DND-41 (cell line): ENCODE results near the gene SETBP1.

Experiments used
- EZH2 ChIP-seq: IDR thresholded peaks from 3 replicates; pipeline ENCODE4 v1.6.1; 2012; ENCODE audit warnings: borderline replicate concordance, low read depth, mild to moderate bottlenecking, moderate library complexity, low read length, inconsistent platforms; ENCODE audit not compliant: severe bottlenecking
- TF ChIP-seq, protein P1 (sequence below): IDR thresholded peaks from 2 replicates; pipeline ENCODE4 v1.5.1; 2012; ENCODE audit warnings: borderline replicate concordance, low read length, moderate library complexity, mild to moderate bottlenecking; ENCODE audit not compliant: poor library complexity, severe bottlenecking; ENCODE audit errors: extremely low read depth

DNA sequence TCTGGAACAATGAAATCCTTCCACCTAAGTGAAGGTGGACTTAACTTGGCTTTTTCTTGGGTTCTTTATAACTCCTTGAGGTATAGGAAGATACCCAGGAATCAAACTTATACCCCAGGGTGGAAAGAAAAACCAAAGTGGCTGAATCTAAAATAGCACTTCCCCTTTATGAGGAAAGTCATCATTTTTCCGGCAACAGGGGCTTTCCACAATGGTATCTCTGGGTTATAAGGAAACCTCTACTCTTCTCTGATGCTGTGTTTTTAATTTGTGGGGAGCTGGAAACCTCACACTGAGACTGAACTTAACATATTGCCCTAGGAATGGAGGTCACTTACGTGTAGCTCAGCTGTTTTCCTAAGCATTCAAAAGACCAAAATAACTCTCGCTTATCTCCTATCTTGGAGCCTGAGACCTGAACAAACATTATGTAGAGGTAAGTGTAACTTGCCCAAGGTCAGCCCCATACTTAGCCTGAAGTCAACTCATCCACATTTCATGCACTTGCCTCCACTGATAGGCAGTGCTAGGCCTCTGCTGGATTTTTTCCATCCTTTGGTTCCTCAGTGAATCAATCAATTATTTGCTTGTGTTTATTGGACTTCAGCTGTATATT is 117.9 kb downstream of the SETBP1 start:
- TF ChIP-seq, protein P1, sequence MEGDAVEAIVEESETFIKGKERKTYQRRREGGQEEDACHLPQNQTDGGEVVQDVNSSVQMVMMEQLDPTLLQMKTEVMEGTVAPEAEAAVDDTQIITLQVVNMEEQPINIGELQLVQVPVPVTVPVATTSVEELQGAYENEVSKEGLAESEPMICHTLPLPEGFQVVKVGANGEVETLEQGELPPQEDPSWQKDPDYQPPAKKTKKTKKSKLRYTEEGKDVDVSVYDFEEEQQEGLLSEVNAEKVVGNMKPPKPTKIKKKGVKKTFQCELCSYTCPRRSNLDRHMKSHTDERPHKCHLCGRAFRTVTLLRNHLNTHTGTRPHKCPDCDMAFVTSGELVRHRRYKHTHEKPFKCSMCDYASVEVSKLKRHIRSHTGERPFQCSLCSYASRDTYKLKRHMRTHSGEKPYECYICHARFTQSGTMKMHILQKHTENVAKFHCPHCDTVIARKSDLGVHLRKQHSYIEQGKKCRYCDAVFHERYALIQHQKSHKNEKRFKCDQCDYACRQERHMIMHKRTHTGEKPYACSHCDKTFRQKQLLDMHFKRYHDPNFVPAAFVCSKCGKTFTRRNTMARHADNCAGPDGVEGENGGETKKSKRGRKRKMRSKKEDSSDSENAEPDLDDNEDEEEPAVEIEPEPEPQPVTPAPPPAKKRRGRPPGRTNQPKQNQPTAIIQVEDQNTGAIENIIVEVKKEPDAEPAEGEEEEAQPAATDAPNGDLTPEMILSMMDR, result no peak
- TF ChIP-seq EZH2, result no peak
